Measurements from ENCODE around the gene IL17REL.

The IL17REL gene

DNA sequence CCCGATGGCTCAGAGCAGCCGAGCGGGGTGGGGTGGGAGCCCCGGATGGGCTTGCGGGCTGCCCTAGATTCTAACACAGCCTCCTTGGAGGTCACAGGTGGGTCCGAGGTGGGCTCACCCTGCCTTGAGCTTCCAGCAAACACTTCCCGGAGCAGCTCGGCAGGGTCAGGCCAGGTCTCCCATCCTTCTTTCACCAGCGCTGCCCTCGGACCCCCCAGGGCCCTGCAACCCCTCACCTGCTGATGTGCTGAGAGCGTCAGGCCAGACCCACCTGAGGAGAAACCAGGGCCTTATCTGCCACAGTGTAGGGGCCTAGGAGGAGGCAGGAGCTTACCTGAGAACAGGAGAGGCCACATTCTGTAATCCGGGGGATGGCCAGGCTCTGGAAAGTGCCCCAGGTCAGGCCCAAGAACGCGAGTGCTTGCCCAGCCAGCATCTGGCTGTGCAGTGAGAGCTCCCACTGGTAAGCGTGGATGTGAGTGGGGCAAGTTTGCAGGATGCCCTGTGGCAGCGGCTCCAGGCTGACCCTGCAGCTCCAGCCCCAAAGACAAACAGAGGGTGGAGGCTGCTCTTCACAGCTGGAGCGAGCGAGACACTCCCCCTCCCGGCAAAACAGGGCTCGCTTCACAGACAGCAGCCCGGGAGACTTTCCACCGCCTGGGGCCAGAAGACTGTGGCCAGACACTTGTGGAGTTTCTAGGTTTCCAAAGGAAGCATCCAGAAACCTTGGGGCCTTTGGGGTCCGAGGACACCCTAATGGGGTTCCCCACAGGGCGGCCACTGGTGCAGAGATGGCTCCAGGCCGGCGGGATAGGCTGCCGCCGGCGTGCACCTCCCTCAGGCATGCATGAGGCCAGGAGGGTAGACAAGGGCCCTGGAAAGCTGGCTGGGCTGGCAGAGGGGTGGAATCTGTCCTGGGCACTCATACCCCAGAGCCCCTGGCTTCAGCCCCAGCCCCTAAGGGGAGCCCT, at the start of gene IL17REL:
TSS of gene IL17REL (minus strand) at position 555 of the 971 bp plus-strand sequence. CDS start at position 436, 119 bp downstream.
- H3K4me3 ChIP-seq (replicated peaks; ENCODE audit: low read depth, low read length), result no peak within 1 kb of the TSS
- TF ChIP-seq CTCF (IDR thresholded peaks at IDR 0.05; ENCODE audit: low read length, missing control alignments), result peak; percentile 25
- DNase-seq (ENCODE audit: low read depth), result peak; percentile 25

GRCh38 chr22:50061824-50062355, 49.3 kb upstream of the IL17REL start:
- no peak for TF ChIP-seq CTCF (IDR thresholded peaks at IDR 0.05; ENCODE audit: low read length, missing control alignments)
- DNase-seq (ENCODE audit: low read depth), result no peak

DNA sequence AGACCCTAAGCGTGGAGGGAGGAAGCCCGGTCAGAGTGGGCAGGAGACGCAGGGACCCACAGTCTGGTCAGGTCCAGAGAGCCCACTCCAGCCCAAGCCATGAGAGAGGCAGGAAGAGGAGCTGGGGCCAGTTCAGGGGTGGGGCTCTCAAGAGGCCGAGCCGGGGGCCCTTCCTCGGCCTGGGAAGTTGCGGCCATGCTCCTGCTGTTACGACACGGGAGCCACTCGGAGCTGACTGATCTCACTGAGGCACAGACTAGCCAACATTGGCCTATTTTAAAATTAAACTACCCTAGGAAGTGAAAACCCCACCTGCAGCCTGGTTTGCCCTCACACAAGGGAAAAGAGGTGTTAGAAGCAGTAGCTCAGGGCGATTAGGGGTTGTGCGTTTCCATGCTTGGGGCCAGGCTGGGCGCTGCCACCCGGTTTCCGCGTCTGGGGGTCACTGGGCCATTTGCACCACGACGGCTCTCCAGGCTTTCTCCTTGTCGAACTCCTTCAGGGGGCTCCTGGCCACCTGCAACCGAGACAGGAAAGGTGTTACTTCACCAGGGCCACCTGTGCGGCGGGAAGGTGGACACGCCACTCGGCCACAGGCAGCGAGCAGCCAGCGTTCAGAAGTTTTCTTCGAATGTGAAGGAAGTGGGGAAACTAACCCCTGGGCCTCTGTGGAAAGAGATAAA, 48.7 kb upstream of the IL17REL start:
- H3K4me3 ChIP-seq (replicated peaks; ENCODE audit: low read depth, low read length), result no peak overlapping the region
- no peak for TF ChIP-seq CTCF (IDR thresholded peaks at IDR 0.05; ENCODE audit: low read length, missing control alignments)
- DNase-seq (ENCODE audit: low read depth), result no peak

More at GRCh38 chr22:50061824-50062355, 49.3 kb upstream of the IL17REL start:
- no peak overlapping the region for H3K4me3 ChIP-seq (replicated peaks; ENCODE audit: low read depth, low read length)

- TF ChIP-seq CTCF (IDR thresholded peaks at IDR 0.05; ENCODE audit: low read length, missing control alignments), result no peak
- DNase-seq (ENCODE audit: low read depth), result no peak
- H3K4me3 ChIP-seq (replicated peaks; ENCODE audit: low read depth, low read length), result no peak overlapping the region
Observed at GRCh38 chr22:50060441-50061140, 48.0 kb upstream of the IL17REL start.

- no peak for DNase-seq (ENCODE audit: low read depth)
- no peak overlapping the region for H3K4me3 ChIP-seq (replicated peaks; ENCODE audit: low read depth, low read length)
- TF ChIP-seq CTCF (IDR thresholded peaks at IDR 0.05; ENCODE audit: low read length, missing control alignments), result no peak
Observed at GRCh38 chr22:50059881-50060262, 47.3 kb upstream of the IL17REL start.
